Trophoblast cell (in vitro differentiated cells and primary cell): Measurements from ENCODE around the gene CEP55.

Experiments used
- DNase-seq, 2 donors: peaks; one replicate each; pipeline ENCODE4 v3.0.0-alpha.2; 2016
- H2AFZ ChIP-seq: 2 replicates; pipeline ENCODE4 v1.6.1; 2013; ENCODE audit warnings: low read length, moderate library complexity, mild to moderate bottlenecking; ENCODE audit not compliant: insufficient read depth, poor library complexity
- H2AK5ac ChIP-seq: 2 replicates; pipeline ENCODE4 v1.6.1; 2013; ENCODE audit warnings: mild to moderate bottlenecking, low read length
- H2BK120ac ChIP-seq: 2 replicates; pipeline ENCODE4 v1.6.1; 2013; ENCODE audit warnings: low read length, mild to moderate bottlenecking, moderate library complexity; ENCODE audit not compliant: insufficient read depth, poor library complexity
- H2BK12ac ChIP-seq: 2 replicates; pipeline ENCODE4 v1.6.1; 2013; ENCODE audit warnings: mild to moderate bottlenecking, low read length, moderate library complexity
- H2BK5ac ChIP-seq: 2 replicates; pipeline ENCODE4 v1.6.1; 2013; ENCODE audit warnings: low read length, low read depth, moderate library complexity, mild to moderate bottlenecking; ENCODE audit not compliant: poor library complexity
- H3K14ac ChIP-seq: 2 replicates; pipeline ENCODE4 v1.6.1; 2013; ENCODE audit warnings: mild to moderate bottlenecking, low read length
- H3K18ac ChIP-seq: 2 replicates; pipeline ENCODE4 v1.6.1; 2013; ENCODE audit warnings: mild to moderate bottlenecking, low read length
- H3K23ac ChIP-seq: 2 replicates; pipeline ENCODE4 v1.6.1; 2013; ENCODE audit warnings: low read length
- H3K27ac ChIP-seq: 2 replicates; pipeline ENCODE4 v1.5.1; 2013; ENCODE audit warnings: low read depth, mild to moderate bottlenecking, inconsistent platforms, low read length, moderate library complexity
- H3K27me3 ChIP-seq: 2 replicates; pipeline ENCODE4 v1.6.1; 2013; ENCODE audit warnings: inconsistent platforms, mild to moderate bottlenecking, low read length, moderate library complexity; ENCODE audit not compliant: insufficient read depth
- H3K36me3 ChIP-seq, 2 experiments: 1 replicate in 1 of 2; 2 replicates in 1 of 2; pipeline ENCODE4 v1.6.1; 2013; ENCODE audit warnings: low read length in 2 of 2, mild to moderate bottlenecking in 2 of 2, moderate library complexity in 1 of 2; ENCODE audit not compliant: insufficient read depth in 2 of 2, control insufficient read depth in 1 of 2
- H3K4ac ChIP-seq: 2 replicates; pipeline ENCODE4 v1.6.1; 2013; ENCODE audit warnings: low read depth, mild to moderate bottlenecking, low read length, moderate library complexity
- H3K4me1 ChIP-seq, 2 experiments: 1 replicate in 1 of 2; 2 replicates in 1 of 2; pipeline ENCODE4 v1.6.1; 2013; ENCODE audit warnings: low read length in 2 of 2, mild to moderate bottlenecking in 2 of 2, moderate library complexity in 1 of 2; ENCODE audit not compliant: insufficient read depth in 2 of 2, control insufficient read depth in 1 of 2
- H3K4me2 ChIP-seq: 2 replicates; pipeline ENCODE4 v1.6.1; 2013; ENCODE audit warnings: inconsistent platforms, mild to moderate bottlenecking, low read length, moderate library complexity
- H3K4me3 ChIP-seq: 2 replicates; pipeline ENCODE4 v1.5.1; 2013; ENCODE audit warnings: mild to moderate bottlenecking, low read depth, low read length, inconsistent platforms
- H3K79me1 ChIP-seq: one replicate; pipeline ENCODE4 v1.6.1; 2013; ENCODE audit warnings: low read length
- H3K79me2 ChIP-seq: 2 replicates; pipeline ENCODE4 v1.6.1; 2013; ENCODE audit warnings: low read length, mild to moderate bottlenecking; ENCODE audit not compliant: control insufficient read depth, insufficient read depth, poor library complexity
- H3K9ac ChIP-seq: 2 replicates; pipeline ENCODE4 v1.6.1; 2013; ENCODE audit warnings: mild to moderate bottlenecking, low read length
- H3K9me3 ChIP-seq: 2 replicates; pipeline ENCODE4 v1.6.1; 2013; ENCODE audit warnings: low read depth, mild to moderate bottlenecking, control low read depth, inconsistent platforms, low read length; ENCODE audit not compliant: insufficient read depth
- H4K12ac ChIP-seq: 2 replicates; pipeline ENCODE4 v1.6.1; 2013; ENCODE audit warnings: low read depth, mild to moderate bottlenecking, low read length, moderate library complexity
- H4K8ac ChIP-seq: 2 replicates; pipeline ENCODE4 v1.6.1; 2013; ENCODE audit warnings: low read depth, mild to moderate bottlenecking, low read length, moderate library complexity
- H4K91ac ChIP-seq: one replicate; pipeline ENCODE4 v1.6.1; 2013; ENCODE audit warnings: low read depth, mild to moderate bottlenecking, low read length, moderate library complexity
- WGBS: extraction: QIAGEN DNeasy Blood & Tissue Kit; methylation state at CpG from one replicate; pipeline ENCODE4 v1.1.7; 2013; ENCODE audit warnings: missing lambda C conversion rate; ENCODE audit not compliant: insufficient read length, insufficient coverage; ENCODE audit errors: extremely low coverage; 5-methylcytosine and 5-hydroxymethylcytosine counted together

Gene CEP55

DNA sequence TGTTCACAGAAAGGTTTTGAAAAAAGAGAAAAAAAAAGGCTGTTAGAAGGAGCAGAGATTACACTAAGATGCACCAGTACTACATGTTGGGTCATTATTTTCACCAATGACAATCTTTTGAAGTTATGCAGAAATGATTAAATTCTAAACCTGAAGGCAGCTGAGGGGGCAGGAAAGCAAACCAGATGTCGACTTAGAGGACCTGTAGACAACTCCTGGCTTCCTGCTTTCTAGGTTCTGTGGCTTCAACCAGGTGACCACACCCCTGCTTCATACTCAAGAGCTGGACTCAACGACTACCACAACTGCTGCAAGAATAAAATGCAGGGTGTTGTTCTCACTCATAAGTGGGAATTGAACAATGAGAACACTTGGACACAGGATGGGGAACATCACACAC is 44.3 kb upstream of the CEP55 start:
- Histone ChIP-seq H2BK5ac (no peak overlapping the region), H3K9ac (no peak overlapping the region), H3K4me3 (no peak overlapping the region), H3K4me1 (no peaks in the 10 kb centered on the region), H3K14ac (no peak overlapping the region), H2BK12ac (no peak overlapping the region), H2AK5ac (no peak overlapping the region), H4K12ac (no peak overlapping the region), H3K27me3 (no peaks in the 10 kb centered on the region), H4K8ac (no peak overlapping the region), H3K18ac (no peak overlapping the region), H4K91ac (no peak overlapping the region), H3K79me1 (peaks cover 2% of the 10 kb centered on the region), H3K4ac (no peak overlapping the region), H3K27ac (no peak overlapping the region), H2BK120ac (no peak overlapping the region), H3K79me2 (no peaks in the 10 kb centered on the region), H3K9me3 (no peaks in the 10 kb centered on the region), H3K4me2 (no peak overlapping the region), H2AFZ (no peak overlapping the region), H3K36me3 (peaks cover 13 to 26% of the 10 kb centered on the region in 2 experiments), H3K23ac (no peak overlapping the region)
- no CpG with 5 or more reads among the region's 2 CpGs for WGBS
- DNase-seq, result no peak

DNA sequence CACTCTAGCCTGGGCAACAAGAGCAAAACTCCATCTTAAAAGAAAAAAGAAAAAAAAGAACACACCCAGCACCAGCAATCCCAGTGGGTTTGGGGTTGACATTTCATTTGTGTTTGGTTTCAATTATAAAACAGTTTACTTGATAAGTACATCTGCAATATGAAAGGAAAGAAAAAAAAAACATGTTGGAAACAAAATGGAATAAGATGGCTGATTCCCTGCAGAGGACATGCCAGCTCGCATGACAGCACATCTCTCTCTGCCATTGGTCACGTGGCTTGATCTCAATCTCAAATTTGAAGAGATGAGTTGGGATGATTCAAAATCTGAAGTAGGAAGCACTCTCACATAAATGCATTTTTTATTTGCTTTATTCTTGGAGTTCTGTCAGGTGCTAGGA is 42.3 kb upstream of the CEP55 start:
- H3K14ac ChIP-seq, result no peak overlapping the region
- H3K9ac ChIP-seq, result no peak overlapping the region
- peaks cover 9% of the 10 kb centered on the region for H3K79me1 ChIP-seq
- H2AFZ ChIP-seq, result no peak overlapping the region
- peaks cover 13 to 21% of the 10 kb centered on the region in 2 experiments for H3K36me3 ChIP-seq
- H2BK12ac ChIP-seq, result no peak overlapping the region
- H4K8ac ChIP-seq, result no peak overlapping the region
- H3K23ac ChIP-seq, result no peak overlapping the region
- H2BK120ac ChIP-seq, result no peak overlapping the region
- no peaks in the 10 kb centered on the region for H3K9me3 ChIP-seq
- H3K4me3 ChIP-seq, result no peak overlapping the region
- no peak overlapping the region for H4K12ac ChIP-seq
- H4K91ac ChIP-seq, result no peak overlapping the region
- WGBS, result no CpG with 5 or more reads among the region's 2 CpGs
- no peaks in the 10 kb centered on the region for H3K27me3 ChIP-seq
- H3K27ac ChIP-seq, result no peak overlapping the region
- H2BK5ac ChIP-seq, result no peak overlapping the region
- peaks cover 5 to 10% of the 10 kb centered on the region in 2 experiments for H3K4me1 ChIP-seq
- no peak overlapping the region for H3K4me2 ChIP-seq
- no peak overlapping the region for H3K18ac ChIP-seq
- H3K79me2 ChIP-seq, result no peaks in the 10 kb centered on the region
- H2AK5ac ChIP-seq, result no peak overlapping the region
- H3K4ac ChIP-seq, result no peak overlapping the region
- DNase-seq, result no peak

DNA sequence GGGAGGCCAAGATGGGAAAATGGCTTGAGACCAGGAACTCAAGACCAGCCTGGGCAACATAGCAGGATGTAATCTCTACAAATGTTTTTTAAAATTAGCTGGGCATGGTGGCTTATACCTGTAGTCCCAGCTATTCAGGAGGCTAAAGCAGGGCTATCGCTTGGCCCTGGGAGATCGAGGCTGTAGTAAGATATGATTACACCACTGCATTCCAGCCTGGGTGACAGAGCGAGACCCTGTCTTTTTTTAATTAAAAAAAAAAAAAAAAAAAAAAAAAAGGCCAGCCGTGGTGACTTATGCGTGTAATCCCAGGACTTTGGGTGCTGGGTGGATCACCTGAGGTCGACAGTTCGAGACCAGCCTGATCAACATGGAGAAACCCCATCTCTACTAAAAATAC is 41.7 kb upstream of the CEP55 start:
- Histone ChIP-seq H2BK120ac (no peak overlapping the region), H2BK12ac (no peak overlapping the region), H4K12ac (no peak overlapping the region), H3K79me2 (no peaks in the 10 kb centered on the region), H3K9ac (no peak overlapping the region), H3K23ac (no peak overlapping the region), H3K4me2 (no peak overlapping the region), H3K4me1 (peaks cover 9 to 15% of the 10 kb centered on the region in 2 experiments), H3K36me3 (peaks cover 14 to 18% of the 10 kb centered on the region in 2 experiments), H3K79me1 (peaks cover 13% of the 10 kb centered on the region), H2BK5ac (no peak overlapping the region), H2AK5ac (no peak overlapping the region), H3K14ac (peak overlapping the region; percentile 51), H3K27me3 (no peaks in the 10 kb centered on the region), H4K91ac (peak overlapping the region; percentile 18), H4K8ac (no peak overlapping the region), H3K27ac (no peak overlapping the region), H2AFZ (no peak overlapping the region), H3K18ac (no peak overlapping the region), H3K4me3 (no peak overlapping the region), H3K9me3 (no peaks in the 10 kb centered on the region), H3K4ac (no peak overlapping the region)
- WGBS, result no CpG with 5 or more reads among the region's 7 CpGs
- no peak for DNase-seq

DNA sequence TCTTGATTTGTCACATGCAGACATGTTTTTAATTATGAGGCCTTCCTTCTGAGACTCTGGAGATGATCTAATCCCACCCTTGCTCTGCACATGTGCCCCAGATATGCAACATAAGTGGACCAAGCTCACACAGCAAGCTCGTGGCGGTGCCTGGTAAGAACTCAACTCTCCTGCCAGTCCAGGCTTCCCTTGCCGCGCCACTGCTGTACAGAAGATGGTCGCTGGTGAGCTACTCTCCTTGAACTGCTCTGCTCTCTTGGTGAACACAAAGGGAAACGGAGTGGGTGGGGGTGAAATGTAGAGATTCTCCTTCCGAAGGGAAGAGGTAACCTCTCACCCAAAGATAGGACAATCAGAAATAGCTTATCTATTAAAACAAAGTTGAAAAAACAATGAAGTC is 39.9 kb upstream of the CEP55 start:
- H3K4me2 ChIP-seq, result no peak overlapping the region
- H4K91ac ChIP-seq, result no peak overlapping the region
- H3K23ac ChIP-seq, result no peak overlapping the region
- H2AK5ac ChIP-seq, result peak overlapping the region; percentile 8
- no peak overlapping the region for H4K8ac ChIP-seq
- H3K4me3 ChIP-seq, result no peak overlapping the region
- H3K79me1 ChIP-seq, result peaks cover 25% of the 10 kb centered on the region
- H3K4me1 ChIP-seq, result peaks cover 19 to 27% of the 10 kb centered on the region in 2 experiments
- H2BK12ac ChIP-seq, result peak overlapping the region; percentile 30
- no peak for DNase-seq
- no peaks in the 10 kb centered on the region for H3K79me2 ChIP-seq
- peak overlapping the region; percentile 65 for H3K4ac ChIP-seq
- no peak overlapping the region for H2BK5ac ChIP-seq
- peak overlapping the region; percentile 1 for H3K14ac ChIP-seq
- no peaks in the 10 kb centered on the region for H3K9me3 ChIP-seq
- peak overlapping the region; percentile 18 for H2BK120ac ChIP-seq
- no peak overlapping the region for H4K12ac ChIP-seq
- peaks cover 12% of the 10 kb centered on the region in 2 experiments for H3K36me3 ChIP-seq
- H3K27ac ChIP-seq, result no peak overlapping the region
- H3K27me3 ChIP-seq, result no peaks in the 10 kb centered on the region
- H3K18ac ChIP-seq, result peak overlapping the region; percentile 8
- H2AFZ ChIP-seq, result no peak overlapping the region
- no peak overlapping the region for H3K9ac ChIP-seq
- no CpG with 5 or more reads among the region's 7 CpGs for WGBS
